Mesenteric fat pad (tissue), 1 donor: ENCODE results near the gene RDH8. TPM values are rescaled to one million over a fixed set of nuclear protein-coding genes. Genes with fewer than 3 reads are reported as not detected.

Source experiments
- DNase-seq: peaks from one replicate; pipeline ENCODE4 v3.0.0-alpha.2; 2020; ENCODE audit warnings: low spot score
- microRNA-seq: library from miRNA; unstranded; fragments of <30 nt; microRNA quantifications from one replicate; pipeline ENCODE4 v1.2.0, GENCODE V29; 2020; ENCODE audit warnings: borderline number of aligned reads
- total RNA-seq: library from RNA; stranded (reverse); fragmentation: NEBNext Ultra II Directional; extraction: Animal tissue kit (Norgen Biotek cat#: 25700); gene quantifications from one replicate; pipeline ENCODE4 v1.2.1, GENCODE V29; 2021
- donor health status: DM: yes; HTN: yes; CAD: no.

The RDH8 gene
- total RNA-seq, 1 donor from 2014 or later, result not detected

DNA sequence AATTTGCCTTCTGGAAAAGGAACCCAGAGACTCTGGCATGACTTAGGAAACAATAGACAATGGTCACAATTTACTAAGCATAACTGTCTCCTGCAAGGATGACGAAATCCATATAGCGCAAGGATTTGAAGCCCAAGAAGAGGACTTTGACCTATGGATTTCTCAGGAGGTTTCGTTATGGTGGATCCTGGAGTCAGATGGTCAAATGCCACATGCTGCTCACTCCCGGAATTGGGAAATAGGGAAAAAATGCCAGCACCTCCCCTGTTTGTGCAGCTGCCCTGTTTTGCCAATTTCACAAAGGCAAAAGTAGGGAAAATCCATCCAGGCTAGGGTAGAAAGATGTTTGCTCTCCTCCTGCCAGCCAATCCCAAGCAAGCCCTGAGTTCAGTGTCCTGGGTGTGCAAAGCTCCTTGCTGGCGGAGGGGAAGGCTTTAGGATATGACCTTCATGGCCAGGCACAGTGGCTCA, 23.4 kb downstream of the RDH8 start:
- no peak for DNase-seq

DNA sequence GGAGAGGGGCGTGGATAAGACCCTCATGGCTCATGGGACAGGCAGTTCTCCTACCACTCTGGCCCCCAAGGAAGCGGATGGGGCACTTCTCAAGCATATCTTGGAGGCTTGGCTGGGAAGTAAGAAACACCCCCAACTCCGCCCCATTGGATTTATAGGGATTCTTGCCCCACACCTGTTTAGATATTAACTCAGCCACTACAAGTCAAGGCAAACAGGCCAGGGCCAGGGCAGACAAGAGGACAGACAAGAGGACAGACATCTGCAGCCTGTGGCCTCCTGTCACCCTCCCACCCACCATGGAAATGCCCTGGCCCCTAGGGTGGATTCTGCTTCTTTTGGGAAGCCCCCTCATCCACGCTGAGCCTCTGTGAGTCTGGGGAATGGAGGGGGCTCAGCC, 24.1 kb downstream of the RDH8 start:
- DNase-seq, result no peak

DNA sequence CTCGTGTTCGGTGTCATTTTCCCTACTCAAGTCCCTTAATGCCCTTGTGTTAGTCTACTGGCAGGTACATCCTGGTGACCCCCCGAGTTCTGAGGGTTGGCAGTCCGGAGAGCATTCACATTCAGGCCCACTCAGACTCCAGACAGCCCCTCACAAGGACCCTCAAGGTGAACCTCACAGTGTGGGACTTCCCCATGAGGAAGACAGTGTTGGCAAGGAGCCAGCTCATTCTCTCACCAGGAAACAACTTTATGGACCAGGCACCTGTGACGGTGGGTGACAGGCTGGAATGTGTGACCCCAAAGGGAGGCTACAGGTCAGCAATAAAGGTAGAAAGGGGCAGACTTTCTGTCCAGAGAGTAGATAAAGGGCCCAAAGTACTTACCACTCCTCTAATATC, 24.5 kb downstream of the RDH8 start:
- no peak for DNase-seq

DNA sequence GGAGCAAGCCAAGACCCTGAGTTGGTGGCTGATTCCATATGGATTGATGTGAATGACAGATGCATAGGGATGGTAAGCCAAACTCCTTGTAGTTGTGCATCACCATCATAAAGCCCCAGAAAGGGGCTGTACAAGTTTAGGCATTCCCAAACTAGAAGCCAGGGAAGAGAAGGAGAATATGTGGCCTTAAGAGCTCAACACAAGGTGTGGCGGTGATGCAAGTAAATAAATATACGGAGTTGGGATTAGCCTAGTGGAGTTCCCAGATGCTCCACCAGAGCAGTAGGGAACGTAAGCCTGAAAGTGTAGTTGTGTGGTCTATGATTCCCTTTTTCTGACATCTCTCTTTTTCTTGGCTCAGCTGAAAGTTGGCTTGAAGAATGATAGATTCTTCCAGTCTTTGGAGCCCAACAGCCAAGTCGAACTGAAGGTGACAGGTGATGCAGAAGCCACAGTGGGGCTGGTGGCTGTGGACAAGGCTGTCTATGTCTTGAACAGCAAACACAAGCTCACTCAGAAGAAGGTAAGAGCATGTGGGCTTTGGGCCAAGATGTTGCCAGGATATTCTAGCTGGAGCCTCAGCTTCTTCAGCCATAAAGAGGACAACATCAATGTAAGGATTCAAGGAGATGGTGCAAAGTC, 30.1 kb downstream of the RDH8 start:
- DNase-seq, result no peak

DNA sequence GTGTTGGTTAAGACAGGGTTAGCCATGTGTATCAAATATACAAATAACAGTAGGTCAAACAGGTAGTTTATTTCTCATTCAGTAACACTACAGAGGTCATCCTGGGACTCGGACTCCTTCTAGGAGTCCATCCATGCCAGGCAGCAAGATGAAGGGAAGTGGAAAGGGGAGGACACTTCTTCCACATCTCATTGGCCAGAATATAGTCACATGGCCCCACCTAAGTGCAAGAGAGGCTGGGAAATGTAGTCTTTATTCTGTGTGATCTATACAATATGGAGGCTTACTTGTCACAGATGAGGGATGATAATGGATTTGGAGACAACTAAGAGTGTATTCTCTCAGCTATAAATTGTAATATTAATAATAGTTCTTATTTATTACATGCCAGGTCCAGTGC, 31.1 kb downstream of the RDH8 start:
- DNase-seq, result no peak

DNA sequence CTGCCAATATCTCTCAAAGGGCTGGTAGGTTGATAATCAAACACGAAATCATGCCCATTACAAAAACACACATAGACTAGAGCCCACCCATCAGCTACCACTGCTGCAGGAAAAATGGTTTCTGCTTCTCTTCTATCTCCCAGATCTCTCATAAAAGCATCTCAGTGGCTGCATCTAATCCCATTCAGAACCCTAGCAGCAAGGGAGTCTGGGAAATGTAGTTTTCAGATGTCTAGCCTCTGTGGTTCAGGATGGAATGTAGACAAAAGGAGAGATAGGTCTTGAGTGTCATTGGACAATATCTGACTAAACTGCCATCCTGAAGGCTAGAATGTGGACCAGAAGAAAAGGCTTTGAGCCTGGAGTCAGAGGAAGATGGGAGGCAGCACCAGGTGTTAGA, 32.1 kb downstream of the RDH8 start:
- no peak for DNase-seq

DNA sequence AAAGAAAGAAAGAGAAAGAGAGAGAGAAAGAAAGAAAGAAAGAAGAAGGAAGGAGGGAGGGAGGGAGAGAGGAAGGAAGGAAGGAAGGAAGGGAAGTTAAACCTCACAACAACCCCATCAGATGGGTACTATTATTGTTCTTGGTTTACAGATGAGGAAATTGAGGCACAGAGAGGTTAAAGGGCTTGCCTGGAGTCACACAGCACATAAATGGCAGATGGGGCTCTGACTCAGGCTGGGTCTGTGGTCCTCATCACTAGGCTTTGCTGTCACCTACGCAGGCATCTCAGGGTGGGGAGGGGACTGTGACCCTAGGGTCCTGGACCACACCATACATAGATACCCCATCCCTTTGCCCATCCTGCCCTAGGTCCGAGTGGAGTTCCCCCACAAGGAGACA, 36.3 kb downstream of the RDH8 start:
- no peak for DNase-seq

DNA sequence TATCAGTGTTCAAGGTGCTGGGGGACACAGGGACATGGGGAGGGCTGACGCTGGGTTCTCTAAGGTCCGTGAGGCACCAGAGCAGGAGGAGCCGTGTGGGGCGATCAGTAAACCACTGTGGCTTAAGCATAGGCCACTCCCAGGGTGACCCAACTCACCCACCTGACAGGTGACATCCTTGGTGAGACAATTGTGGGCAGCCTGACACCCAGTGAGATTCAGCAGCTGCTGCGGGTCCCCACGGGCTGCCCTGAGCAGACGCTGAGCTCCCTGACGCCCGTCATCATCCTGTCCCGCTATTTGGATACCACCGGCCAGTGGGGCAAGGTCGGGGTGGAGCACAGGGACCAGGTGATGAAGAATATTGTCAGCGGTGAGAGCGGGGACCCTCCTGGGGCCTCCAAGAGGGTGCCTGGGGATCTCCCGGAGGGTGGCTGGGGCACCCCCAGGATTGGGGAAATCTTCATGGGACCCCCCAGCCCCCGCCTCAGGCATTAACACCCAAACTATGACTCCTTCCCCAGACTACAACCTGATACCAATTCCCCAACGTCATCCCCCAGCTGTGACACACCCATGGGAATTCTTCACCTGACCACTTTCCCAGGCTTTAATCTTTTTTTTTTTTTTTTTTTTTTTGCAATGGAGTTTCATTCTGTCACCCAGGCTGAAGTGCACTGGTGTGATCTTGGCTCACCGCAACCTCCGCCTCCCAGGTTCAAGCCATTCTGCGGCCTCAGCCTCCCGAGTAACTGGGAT, 39.5 kb downstream of the RDH8 start:
- DNase-seq, result no peak

DNA sequence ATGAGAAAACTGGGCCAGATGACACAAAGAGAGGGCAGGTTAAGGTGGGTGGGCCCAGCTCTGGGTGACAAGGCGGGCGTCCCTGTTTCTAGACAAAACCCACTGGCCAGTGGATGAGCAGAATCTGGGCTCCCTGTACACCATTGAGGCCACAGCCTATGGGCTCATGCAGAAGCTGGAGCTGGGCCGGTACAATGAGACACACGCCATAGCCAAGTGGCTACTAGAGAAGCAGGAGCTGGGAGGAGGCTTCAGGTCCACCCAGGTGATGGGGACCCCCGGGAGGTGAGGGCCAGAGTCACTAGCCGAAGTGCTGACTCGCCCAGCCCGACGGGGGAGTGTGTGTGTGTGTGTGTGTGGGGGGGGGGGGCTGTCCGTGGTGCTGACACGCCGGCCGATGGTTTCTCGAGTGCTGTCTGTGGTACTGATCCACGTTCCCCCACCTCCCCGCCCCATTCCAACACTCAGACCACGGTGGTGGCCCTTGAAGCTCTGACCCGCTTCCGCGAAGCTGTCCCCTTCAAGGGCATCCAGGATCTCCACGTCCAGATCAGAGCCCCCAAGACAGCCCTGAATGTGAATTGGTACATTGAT, 48.5 kb downstream of the RDH8 start:
- DNase-seq, result no peak

DNA sequence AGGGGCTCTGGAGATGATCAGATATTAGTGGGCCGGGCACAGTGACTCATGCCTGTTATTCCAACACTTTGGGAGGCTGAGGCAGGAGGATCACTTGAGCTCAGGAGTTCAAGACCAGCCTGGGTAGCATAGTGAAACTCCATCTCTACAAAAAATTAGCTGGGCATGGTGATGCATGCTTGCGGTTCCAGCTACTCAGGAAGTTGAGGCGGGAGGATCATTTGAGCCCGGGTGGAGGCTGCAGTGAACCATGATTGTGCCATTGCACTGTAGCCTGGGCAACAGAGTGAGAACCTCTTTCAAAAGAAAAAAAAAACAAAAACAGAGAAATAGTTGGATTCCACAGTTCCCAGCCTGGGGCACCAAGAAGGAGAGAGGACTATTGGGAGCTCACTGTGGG, 54.9 kb downstream of the RDH8 start:
- DNase-seq, result no peak

DNA sequence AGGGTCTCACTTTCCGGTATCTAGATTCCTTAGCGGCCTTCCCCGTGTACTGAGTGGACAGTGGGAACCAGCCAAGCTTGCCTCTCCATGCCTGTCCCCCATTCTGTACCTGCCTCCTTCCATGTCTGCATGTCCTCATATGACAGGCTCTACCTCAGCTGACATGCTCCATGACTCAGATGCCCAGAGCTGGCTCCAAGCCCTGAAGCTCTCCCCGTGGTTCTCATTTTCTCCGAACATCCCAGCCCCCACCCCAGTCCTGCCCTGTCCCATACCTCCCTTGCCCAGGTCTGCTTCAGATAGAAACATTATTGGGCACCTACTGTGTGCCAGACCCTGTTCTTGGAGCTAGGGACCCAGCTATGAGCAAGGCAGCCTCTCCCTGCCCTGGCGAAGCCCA, 55.8 kb downstream of the RDH8 start:
- DNase-seq, result no peak

DNA sequence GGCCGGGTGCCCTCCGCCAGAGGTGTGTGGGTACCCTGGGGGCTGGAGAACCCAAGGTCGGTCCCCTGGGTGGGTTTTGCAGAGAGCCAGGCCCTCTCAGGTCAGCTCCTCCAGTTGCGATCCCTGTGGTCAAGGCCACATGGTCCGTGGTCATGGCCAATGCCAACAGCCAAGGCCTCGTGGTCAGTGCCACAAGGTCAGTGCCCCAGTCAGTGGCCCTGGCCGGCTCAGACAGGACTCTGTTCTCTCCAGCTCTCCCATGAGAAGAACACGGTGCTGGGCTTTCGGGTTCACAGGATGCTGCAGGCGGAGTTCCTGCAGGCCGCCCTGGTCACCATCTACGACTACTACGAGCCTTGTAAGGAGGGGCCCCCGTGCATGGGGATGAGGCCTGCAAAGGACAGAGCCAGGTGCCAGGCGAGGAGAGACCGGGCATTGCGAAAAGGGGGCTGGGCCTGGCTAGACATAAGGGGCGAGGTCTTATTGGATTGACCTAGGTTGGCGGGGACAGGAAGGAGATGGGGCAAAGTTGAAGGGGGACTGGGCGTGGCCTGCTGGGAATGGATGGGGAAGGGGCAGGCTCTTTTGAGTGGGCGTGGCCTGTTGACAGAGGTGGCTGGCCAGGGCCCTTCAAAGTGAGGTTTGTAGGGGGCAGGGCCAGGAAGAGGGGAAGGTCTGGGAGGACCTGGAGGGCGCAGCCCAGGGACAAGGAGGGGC, 57.6 kb downstream of the RDH8 start:
- no peak for DNase-seq

Small RNAs within 50 kb of the gene (microRNA-seq; reads per million reads assigned to microRNA genes)
- not detected for gene MIR5589

Other genes starting within 250 kb of the RDH8 start
- 8.8 TPM for gene ZNF846, start 244.7 kb upstream of the RDH8 start, total RNA-seq
- gene FBXL12, start 194.4 kb upstream of the RDH8 start, total RNA-seq, result 23.0 TPM
- gene UBL5, start 185.6 kb upstream of the RDH8 start, total RNA-seq, result 263 TPM
- 52.0 TPM for gene PIN1, start 178.2 kb upstream of the RDH8 start, total RNA-seq
- 15.9 TPM for gene OLFM2, start 77.0 kb upstream of the RDH8 start, total RNA-seq
- 30.2 TPM for gene COL5A3, start 3.0 kb upstream of the RDH8 start, total RNA-seq
- gene SHFL, start 72.8 kb downstream of the RDH8 start, total RNA-seq, result 29.3 TPM
- gene ANGPTL6, start 89.2 kb downstream of the RDH8 start, total RNA-seq, result 0.42 TPM
- gene PPAN, start 92.9 kb downstream of the RDH8 start, total RNA-seq, result 52.1 TPM
- 17.7 TPM for gene P2RY11, start 98.2 kb downstream of the RDH8 start, total RNA-seq
- 189 TPM for gene EIF3G, start 106.4 kb downstream of the RDH8 start, total RNA-seq
- gene DNMT1, start 181.5 kb downstream of the RDH8 start, total RNA-seq, result 57.7 TPM
- gene S1PR2, start 217.8 kb downstream of the RDH8 start, total RNA-seq, result 13.3 TPM
- 54.5 TPM for gene MRPL4, start 238.7 kb downstream of the RDH8 start, total RNA-seq